ENCODE data around the gene SPACA4. TPM values are rescaled to one million over a fixed set of nuclear protein-coding genes. Genes with fewer than 3 reads are reported as not detected.

SPACA4 gene
- total and polyA plus RNA-seq, 2 experiments from 2014 or later: not detected

GRCh38 chr19:48591021-48591420 is 15.5 kb upstream of the SPACA4 start:
- TF ChIP-seq CTCF (IDR thresholded peaks at IDR 0.05; ENCODE audit: low read depth, low read length): peak; percentile 16
- peak in 1 of 2 donors; percentile 30 for DNase-seq (ENCODE audit: low read depth in 1 of 2, low spot score in 1 of 2)
- H3K9me3 ChIP-seq (ENCODE audit: low read depth): no peaks in the 10 kb centered on the region

GRCh38 chr19:48595171-48595570 is 11.4 kb upstream of the SPACA4 start:
- Histone ChIP-seq H3K4me3 (no peak overlapping the region), H3K36me3 (no peaks in the 10 kb centered on the region)
- TF ChIP-seq CTCF (IDR thresholded peaks at IDR 0.05; ENCODE audit: low read depth, low read length): no peak

More at GRCh38 chr19:48591021-48591420, 15.5 kb upstream of the SPACA4 start:
- no peak overlapping the region for H3K4me3 ChIP-seq
- H3K36me3 ChIP-seq: no peaks in the 10 kb centered on the region
- no peaks in the 10 kb centered on the region for H3K4me1 ChIP-seq (ENCODE audit: low read depth)
- H3K27me3 ChIP-seq: no peaks in the 10 kb centered on the region
- H3K27ac ChIP-seq: no peak overlapping the region

GRCh38 chr19:48595833-48596232 is 10.7 kb upstream of the SPACA4 start:
- Histone ChIP-seq H3K27me3 (no peaks in the 10 kb centered on the region), H3K27ac (no peak overlapping the region), H3K9me3 (ENCODE audit: low read depth) (no peaks in the 10 kb centered on the region), H3K36me3 (no peaks in the 10 kb centered on the region), H3K4me1 (ENCODE audit: low read depth) (no peaks in the 10 kb centered on the region), H3K4me3 (no peak overlapping the region)
- DNase-seq (ENCODE audit: low read depth in 1 of 2, low spot score in 1 of 2): no peak
- no peak for TF ChIP-seq CTCF (IDR thresholded peaks at IDR 0.05; ENCODE audit: low read depth, low read length)

More at GRCh38 chr19:48595171-48595570, 11.4 kb upstream of the SPACA4 start:
- Histone ChIP-seq H3K9me3 (ENCODE audit: low read depth) (no peaks in the 10 kb centered on the region), H3K27ac (no peak overlapping the region), H3K4me1 (ENCODE audit: low read depth) (no peaks in the 10 kb centered on the region), H3K27me3 (no peaks in the 10 kb centered on the region)
- DNase-seq (ENCODE audit: low read depth in 1 of 2, low spot score in 1 of 2): no peak

- DNase-seq (ENCODE audit: low read depth in 1 of 2, low spot score in 1 of 2): no peak
- TF ChIP-seq CTCF (IDR thresholded peaks at IDR 0.05; ENCODE audit: low read depth, low read length): no peak
- H3K4me3 ChIP-seq: no peak overlapping the region
- no peaks in the 10 kb centered on the region for H3K4me1 ChIP-seq (ENCODE audit: low read depth)
- H3K36me3 ChIP-seq: no peaks in the 10 kb centered on the region
- no peaks in the 10 kb centered on the region for H3K27me3 ChIP-seq
- H3K9me3 ChIP-seq (ENCODE audit: low read depth): no peaks in the 10 kb centered on the region
- no peak overlapping the region for H3K27ac ChIP-seq
Measured at GRCh38 chr19:48596237-48596636, 10.3 kb upstream of the SPACA4 start.

GRCh38 chr19:48596679-48597465 is 9.7 kb upstream of the SPACA4 start:
- no peaks in the 10 kb centered on the region for H3K27me3 ChIP-seq
- H3K27ac ChIP-seq: no peak overlapping the region
- DNase-seq (ENCODE audit: low read depth in 1 of 2, low spot score in 1 of 2): no peak

More at GRCh38 chr19:48596679-48597465, 9.7 kb upstream of the SPACA4 start:
- TF ChIP-seq CTCF (IDR thresholded peaks at IDR 0.05; ENCODE audit: low read depth, low read length): no peak
- Histone ChIP-seq H3K4me1 (ENCODE audit: low read depth) (no peaks in the 10 kb centered on the region), H3K9me3 (ENCODE audit: low read depth) (no peaks in the 10 kb centered on the region), H3K36me3 (no peaks in the 10 kb centered on the region), H3K4me3 (no peak overlapping the region)
